HG03460 (cell line): ENCODE measurements around the gene WASF3.

ENCODE experiments used
- ATAC-seq: cut with Tn5 transposase; IDR thresholded peaks from one replicate; pipeline ENCODE4 v1.9.1; 2021; ENCODE audit not compliant: unreplicated experiment

Gene WASF3

DNA sequence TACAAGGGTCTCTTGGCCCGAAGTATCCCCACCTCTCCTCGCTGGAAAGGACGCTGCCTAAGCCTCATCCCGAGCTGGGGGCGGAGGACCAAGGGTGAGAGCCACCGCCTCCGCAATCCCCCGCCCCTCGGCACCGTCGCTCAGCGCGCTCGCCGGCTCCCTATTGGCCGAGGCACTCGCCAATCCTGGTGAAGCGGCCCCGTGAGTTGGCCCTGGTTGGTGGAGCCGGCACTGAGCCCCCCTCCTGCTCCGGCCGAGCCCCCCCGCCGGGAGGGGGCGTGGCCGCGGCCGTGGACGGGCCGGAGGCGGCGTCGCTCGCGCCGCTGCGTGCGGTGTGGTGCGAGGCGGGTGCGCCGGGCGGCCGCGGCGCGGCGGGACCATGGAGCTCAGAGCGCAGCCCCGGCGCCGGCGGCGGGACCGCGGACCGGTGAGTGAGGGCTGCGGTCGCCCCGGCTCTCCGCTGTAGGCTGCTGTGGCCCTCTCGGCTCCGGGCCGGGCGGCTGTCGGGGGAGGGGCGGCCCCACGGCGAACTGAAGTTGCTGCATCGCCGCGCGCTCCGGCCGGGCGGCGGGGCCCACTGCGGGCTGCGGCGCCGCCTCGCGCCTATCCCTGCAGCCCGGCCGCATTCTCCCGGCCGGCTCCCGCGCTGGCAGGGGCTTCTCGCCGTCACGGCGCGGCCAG, at the start of gene WASF3:
WASF3 (plus strand) TSS at position 291 of the 681 bp plus-strand sequence. CDS start 84,588 bp downstream, outside the sequence.
- peak; percentile 98 for ATAC-seq

- ATAC-seq, result no peak
Measured at GRCh38 chr13:26508885-26509284, 48.6 kb upstream of the WASF3 start.

GRCh38 chr13:26509491-26509890, 48.0 kb upstream of the WASF3 start:
- no peak for ATAC-seq

- no peak for ATAC-seq
Measured at GRCh38 chr13:26513931-26514330, 43.6 kb upstream of the WASF3 start.

DNA sequence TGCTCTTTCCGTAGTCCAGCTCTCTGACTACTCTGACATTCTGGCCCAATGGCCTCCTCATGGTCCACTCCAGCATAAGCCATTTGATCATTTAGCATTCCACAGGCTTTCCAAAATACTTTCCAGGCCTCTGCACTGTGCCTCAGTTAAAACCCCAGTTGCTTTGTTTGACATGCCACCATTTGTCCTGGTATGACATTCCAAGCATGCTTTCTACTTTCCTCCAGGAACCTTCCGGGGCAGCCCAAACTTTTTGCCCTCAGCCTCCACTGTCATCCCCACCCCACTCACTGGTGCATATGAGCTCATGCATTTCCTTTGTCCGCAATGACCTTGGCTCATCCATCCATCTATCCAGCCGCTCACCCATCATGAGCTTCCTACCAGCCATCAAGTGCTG, 41.8 kb upstream of the WASF3 start:
- ATAC-seq, result no peak

GRCh38 chr13:26517936-26518335, 39.5 kb upstream of the WASF3 start:
- ATAC-seq, result no peak

DNA sequence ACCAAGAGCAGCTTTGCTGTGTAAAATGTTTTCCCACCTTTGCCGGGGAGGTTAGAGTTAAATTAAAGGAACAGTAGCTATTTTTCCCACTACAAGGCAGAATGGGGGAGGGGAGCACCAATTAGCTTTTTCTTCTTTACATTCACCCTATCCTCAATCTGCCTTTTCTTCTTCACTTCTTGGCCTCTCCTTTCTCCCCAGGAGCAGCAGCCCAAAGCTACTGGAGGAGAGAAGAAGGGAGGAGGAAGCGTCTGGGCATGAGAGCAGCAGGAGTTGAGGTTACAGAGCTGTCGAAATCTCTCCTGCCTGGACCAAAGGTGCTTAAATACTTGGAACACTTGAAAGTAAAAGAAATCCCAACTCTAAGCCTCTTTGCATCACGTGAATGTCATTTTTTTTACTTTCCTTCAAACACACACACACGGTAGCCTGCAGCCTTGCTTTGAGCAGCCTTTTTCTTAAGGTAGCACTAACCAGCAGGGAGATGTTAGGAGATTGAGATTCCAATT, 39.0 kb upstream of the WASF3 start:
- ATAC-seq, result no peak

- ATAC-seq, result no peak
Measured at GRCh38 chr13:26522571-26522970, 34.9 kb upstream of the WASF3 start.

GRCh38 chr13:26523007-26523406, 34.5 kb upstream of the WASF3 start:
- ATAC-seq, result no peak

- ATAC-seq, result no peak
Measured at GRCh38 chr13:26525528-26525927, 32.0 kb upstream of the WASF3 start.

DNA sequence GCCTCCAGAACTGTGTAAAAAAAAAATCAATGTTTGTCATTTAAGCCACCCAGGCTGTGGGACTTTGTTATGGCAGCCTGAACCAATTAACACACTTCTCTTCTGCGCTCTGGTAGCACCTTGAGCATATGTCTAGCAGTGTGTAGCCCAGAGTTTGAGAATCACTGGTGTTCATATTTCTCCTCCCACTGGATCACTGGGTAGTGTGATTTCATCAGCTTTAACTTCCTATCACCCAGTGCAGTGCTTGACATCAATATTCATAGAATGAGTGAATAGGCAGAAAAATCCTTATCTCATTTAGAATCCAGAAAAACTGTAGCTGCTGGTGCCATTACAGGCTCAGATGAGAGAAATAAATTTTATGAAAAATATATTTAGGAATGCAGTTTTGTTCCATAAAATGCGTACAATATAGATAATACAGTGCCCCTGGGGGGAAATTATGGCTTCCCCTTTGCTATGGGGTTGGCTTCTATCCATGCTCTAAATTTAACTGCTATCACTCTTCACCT, 30.7 kb upstream of the WASF3 start:
- ATAC-seq, result no peak

- no peak for ATAC-seq
Measured at GRCh38 chr13:26528527-26528926, 29.0 kb upstream of the WASF3 start.

DNA sequence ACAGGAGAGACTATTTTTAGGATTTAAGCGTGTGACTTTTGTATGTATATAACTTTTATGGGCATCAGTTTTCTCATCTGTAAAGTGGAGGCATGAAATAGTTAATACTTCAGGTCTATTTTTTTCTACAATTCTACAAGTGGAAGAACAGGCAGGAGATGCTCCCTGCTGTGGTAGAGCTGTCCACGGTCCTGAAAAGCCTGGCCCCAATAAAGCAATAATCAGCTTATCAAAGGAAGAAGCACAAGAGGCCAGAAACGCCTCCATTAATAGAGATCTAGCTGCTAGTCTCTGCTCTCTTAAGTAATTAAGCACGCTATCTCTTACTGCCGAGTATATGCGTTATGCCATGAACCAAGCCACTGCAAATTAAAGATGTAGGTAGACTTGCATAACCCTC, 28.0 kb upstream of the WASF3 start:
- ATAC-seq, result no peak

DNA sequence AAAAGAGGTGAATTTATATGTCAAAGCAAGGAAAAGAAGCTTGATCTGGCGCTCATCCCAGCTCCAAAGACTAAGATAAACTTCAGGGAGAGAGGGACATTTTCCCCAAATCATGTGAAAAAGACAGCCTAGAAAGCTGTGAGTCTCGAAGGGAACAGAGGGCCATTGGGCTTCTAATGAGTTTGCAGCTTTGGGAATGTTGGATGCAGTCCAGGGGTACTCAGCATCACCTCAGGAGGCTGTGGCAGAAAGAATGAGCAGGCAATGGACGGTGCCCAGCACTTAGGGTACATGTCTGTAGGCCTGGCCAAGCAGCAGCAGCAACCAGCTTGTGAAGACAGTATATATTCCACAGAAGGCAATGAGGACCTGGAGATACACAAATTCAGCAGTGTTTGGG, 25.7 kb upstream of the WASF3 start:
- ATAC-seq, result no peak

GRCh38 chr13:26534036-26534726, 23.3 kb upstream of the WASF3 start:
- no peak for ATAC-seq

- no peak for ATAC-seq
Measured at GRCh38 chr13:26538363-26539317, 18.8 kb upstream of the WASF3 start.

DNA sequence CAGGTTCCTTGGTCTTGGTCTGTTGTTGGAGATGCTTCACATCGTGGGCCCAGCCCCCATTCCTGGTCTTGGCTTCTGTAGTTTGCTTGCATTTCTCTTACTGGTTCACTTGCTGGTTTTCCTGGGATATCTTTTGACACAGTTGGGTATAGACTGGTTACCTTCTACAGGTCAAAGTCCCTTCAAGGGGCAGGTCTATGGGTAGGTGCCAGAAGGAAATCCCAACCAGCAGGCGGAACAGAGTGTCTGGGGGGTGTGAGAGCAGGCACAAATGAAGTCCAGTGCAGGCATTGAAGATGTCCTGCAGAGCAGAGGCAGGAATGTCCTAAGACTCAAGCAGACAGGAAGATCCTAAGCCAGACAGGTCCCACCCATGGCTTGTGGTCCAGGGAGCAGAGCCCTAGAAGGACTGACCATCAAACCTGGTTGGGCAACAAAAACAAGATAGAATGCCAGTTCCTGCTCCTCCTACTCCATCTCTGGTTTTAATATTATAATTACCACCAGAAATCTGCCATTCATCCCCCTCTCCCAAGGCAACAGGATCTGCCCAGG, 17.7 kb upstream of the WASF3 start:
- ATAC-seq, result no peak

DNA sequence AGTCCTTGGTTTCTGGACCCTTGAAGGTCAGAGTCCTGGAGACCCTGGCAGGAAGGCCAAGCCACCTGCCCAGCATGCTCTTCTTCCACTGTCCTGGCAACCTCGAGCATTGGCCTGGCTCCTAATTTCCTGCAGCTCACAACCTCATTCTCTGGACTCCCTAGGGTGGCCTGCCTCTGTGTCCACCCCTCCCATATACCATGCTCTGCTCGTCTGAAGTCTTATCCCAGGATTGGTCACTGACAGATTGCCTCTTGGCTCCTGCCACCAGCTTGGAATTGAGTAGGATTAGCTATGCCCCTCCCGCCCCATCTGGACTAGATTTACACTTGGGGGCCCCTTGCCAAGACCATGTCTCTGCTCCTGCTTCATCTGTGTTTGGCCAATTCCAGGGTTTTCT, 17.1 kb upstream of the WASF3 start:
- ATAC-seq, result no peak

DNA sequence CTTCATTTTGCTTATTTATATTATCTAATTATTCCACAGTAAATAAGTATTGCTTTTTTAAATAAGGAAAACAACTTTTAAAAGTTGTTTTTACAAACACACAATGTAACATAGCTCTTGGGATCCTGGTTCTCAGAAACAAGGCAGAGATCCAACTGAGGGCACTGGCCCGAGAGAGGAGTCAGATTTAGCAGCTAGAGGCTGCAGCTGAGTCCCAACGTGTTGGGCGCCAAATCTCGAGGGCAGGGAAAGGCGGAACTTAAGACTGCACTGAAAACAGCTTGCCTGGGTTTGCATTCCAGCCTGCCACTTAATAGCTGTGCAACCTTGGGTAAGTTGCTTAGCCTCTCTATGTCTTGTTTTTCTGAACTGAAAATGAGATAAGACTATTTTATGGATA, 16.4 kb upstream of the WASF3 start:
- no peak for ATAC-seq

GRCh38 chr13:26541678-26542568, 15.6 kb upstream of the WASF3 start:
- no peak for ATAC-seq
